CD4-positive, alpha-beta memory T cell (primary cell): ENCODE measurements around the gene TGFB1. TPM values are rescaled to one million over a fixed set of nuclear protein-coding genes. Genes with fewer than 3 reads are reported as not detected.

Source experiments
- CTCF ChIA-PET: fragments of 350-600 bp; sonication (Branson Sonifier 250); formaldehyde crosslinking; loops from one replicate; lab custom pipeline; 2021; ENCODE audit warnings: inconsistent platforms; ENCODE audit not compliant: partially characterized antibody; lab: Charles Lee
- POLR2A ChIA-PET: fragments of 350-600 bp; sonication (Branson Sonifier 250); formaldehyde crosslinking; loops from one replicate; lab custom pipeline; 2021; ENCODE audit not compliant: partially characterized antibody; lab: Charles Lee
- DNase-seq, 5 donors: peaks; one replicate each; pipeline versions ENCODE4 v3.0.0 to v3.0.0-alpha.2; 2020 to 2022; ENCODE audit warnings: mixed read lengths in 1 of 5
- H3K27ac ChIP-seq: one replicate; pipeline ENCODE4 v1.7.0; 2013; ENCODE audit warnings: low read depth, low read length
- H3K27me3 ChIP-seq: 2 replicates; pipeline ENCODE4 v1.7.0; 2013; ENCODE audit warnings: mild to moderate bottlenecking, low read length, moderate library complexity; ENCODE audit not compliant: insufficient read depth
- H3K36me3 ChIP-seq: 2 replicates; pipeline ENCODE4 v1.7.0; 2013; ENCODE audit warnings: mild to moderate bottlenecking, low read length, moderate library complexity; ENCODE audit not compliant: insufficient read depth
- H3K4me1 ChIP-seq: 2 replicates; pipeline ENCODE4 v1.7.0; 2013; ENCODE audit warnings: mild to moderate bottlenecking, low read length, moderate library complexity; ENCODE audit not compliant: insufficient read depth
- H3K4me3 ChIP-seq, 2 donors: one replicate each; pipeline ENCODE4 v1.7.0; 2013; ENCODE audit warnings: low read length in 2 of 2, mild to moderate bottlenecking in 1 of 2
- H3K9me3 ChIP-seq, 2 donors: one replicate each; pipeline ENCODE4 v1.7.0; 2013; ENCODE audit warnings: low read length in 2 of 2, control low read depth in 1 of 2; ENCODE audit not compliant: control insufficient read depth in 1 of 2
- H3K27ac Mint-ChIP-seq, 7 donors: one replicate each; pipeline ENCODE4 v1.8.0; 2020 to 2021; ENCODE audit warnings: mixed read lengths in 7 of 7, mild to moderate bottlenecking in 6 of 7, inconsistent platforms in 3 of 7, moderate library complexity in 3 of 7
- H3K27me3 Mint-ChIP-seq, 2 donors: one replicate each; pipeline ENCODE4 v1.8.0; 2020 to 2021; ENCODE audit warnings: mixed read lengths in 2 of 2
- H3K36me3 Mint-ChIP-seq, 2 donors: one replicate each; pipeline ENCODE4 v1.8.0; 2020 to 2021; ENCODE audit warnings: mixed read lengths in 2 of 2, inconsistent platforms in 1 of 2, mild to moderate bottlenecking in 1 of 2
- H3K4me1 Mint-ChIP-seq, 4 donors: one replicate each; pipeline ENCODE4 v1.8.0; 2020 to 2021; ENCODE audit warnings: mixed read lengths in 4 of 4, mild to moderate bottlenecking in 1 of 4
- H3K4me3 Mint-ChIP-seq, 8 donors: one replicate each; pipeline ENCODE4 v1.8.0; 2020 to 2021; ENCODE audit warnings: mixed read lengths in 8 of 8, mild to moderate bottlenecking in 7 of 8, moderate library complexity in 6 of 8, inconsistent platforms in 3 of 8
- H3K9me3 Mint-ChIP-seq, 8 donors: one replicate each; pipeline ENCODE4 v1.8.0; 2020 to 2021; ENCODE audit warnings: mixed read lengths in 8 of 8, mild to moderate bottlenecking in 5 of 8, inconsistent platforms in 3 of 8, moderate library complexity in 1 of 8
- intact Hi-C: fragments of 100-400 bp; cut with micrococcal nuclease; formaldehyde crosslinking; loops from one replicate; pipeline ENCODE4 v1.15.1; 2023
- polyA plus RNA-seq, 2 donors: library from polyadenylated mRNA; unstranded; fragments of 300-500 nt; fragmentation: Illumina TruSeq; gene quantifications; one replicate each; pipeline ENCODE4 v1.2.3, GENCODE V29; 2021
- total RNA-seq, 2 experiments: library from RNA; stranded (reverse); gene quantifications; one replicate each; pipeline ENCODE4 v1.2.3, GENCODE V29; 2021

Gene TGFB1
- 100 to 1,000 TPM; 136 to 143 TPM for total RNA-seq
- polyA plus RNA-seq, result 10 to 100 TPM; 28.1 to 83.7 TPM

- H3K27me3 Mint-ChIP-seq, result no peaks in the 10 kb centered on the region
- Histone ChIP-seq H3K4me3 (peak within 1 kb of the TSS; percentile 68 to 88), H3K36me3 (no peaks in the 10 kb centered on the region), H3K9me3 (no peaks in the 10 kb centered on the region), H3K27ac (peak within 1 kb of the TSS; percentile 91), H3K27me3 (no peaks in the 10 kb centered on the region), H3K4me1 (peaks cover 68% of the 10 kb centered on the region)
- POLR2A ChIA-PET, result interaction anchor here (0.7 to 13.8 kb wide), 18 partner anchors 9 to 576 kb away, joined by 3 to 273 read pairs (median 12); partner anchors contain the start of genes B9D2, CCDC97, DMAC2 and EXOSC5
- intact Hi-C loops, result loop anchor here (1.0 to 5.0 kb wide), 5 partner anchors 10 to 199 kb away; partner anchors contain the start of genes BCKDHA and EXOSC5
- CTCF ChIA-PET, result interaction anchor here (1.6 to 3.1 kb wide), 9 partner anchors 7 to 57 kb away, joined by 4 to 48 read pairs (median 12); partner anchors contain the start of gene B9D2
- H3K4me3 Mint-ChIP-seq, result peak within 1 kb of the TSS; percentile 90 to 100 (median 99)
- H3K36me3 Mint-ChIP-seq, result peaks cover 5 to 41% of the 10 kb centered on the region in 2 donors
- H3K4me1 Mint-ChIP-seq, result peaks cover 51 to 73% (median 61%) of the 10 kb centered on the region in 4 donors
- peak within 1 kb of the TSS; percentile 89 to 99 (median 98) for H3K27ac Mint-ChIP-seq
- H3K9me3 Mint-ChIP-seq, result peaks cover 0 to 6% (median 0%) of the 10 kb centered on the region in 8 donors
- peak; percentile 93 to 95 (median 94) for DNase-seq
These were observed at the start of gene TGFB1 for GRCh38 chr19:41353466-41354342. TGFB1 (minus strand) TSS chr19:41353922; CDS start chr19:41353044, 878 bp downstream.

- Histone ChIP-seq H3K36me3 (no peaks in the 10 kb centered on the region), H3K27ac (no peak overlapping the region), H3K27me3 (no peaks in the 10 kb centered on the region), H3K9me3 (no peaks in the 10 kb centered on the region), H3K4me3 (no peak overlapping the region), H3K4me1 (peaks cover 14% of the 10 kb centered on the region)
- peak overlapping the region in 1 of 8 donors; percentile 25 for H3K4me3 Mint-ChIP-seq
- peak overlapping the region in 3 of 7 donors; percentile 18 to 86 (median 30) for H3K27ac Mint-ChIP-seq
- H3K4me1 Mint-ChIP-seq, result peaks cover 19 to 47% (median 29%) of the 10 kb centered on the region in 4 donors
- peaks cover 4 to 24% of the 10 kb centered on the region in 2 donors for H3K36me3 Mint-ChIP-seq
- no peaks in the 10 kb centered on the region for H3K9me3 Mint-ChIP-seq
- DNase-seq, result no peak
- H3K27me3 Mint-ChIP-seq, result no peaks in the 10 kb centered on the region
- intact Hi-C loops, result no loop called here
- POLR2A ChIA-PET, result no interaction called here
- CTCF ChIA-PET, result interaction anchor here (1.4 kb wide), 2 partner anchors 30 to 32 kb away, joined by 3 read pairs; no protein-coding TSS in a partner anchor
These were observed 48.3 kb upstream of the TGFB1 start for GRCh38 chr19:41402010-41402409.

GRCh38 chr19:41401483-41401882, 47.8 kb upstream of the TGFB1 start:
- CTCF ChIA-PET, result interaction anchor here (1.4 kb wide), 2 partner anchors 30 to 32 kb away, joined by 3 read pairs; no protein-coding TSS in a partner anchor
- peak overlapping the region in 1 of 8 donors; percentile 32 for H3K4me3 Mint-ChIP-seq

GRCh38 chr19:41399525-41399924, 45.8 kb upstream of the TGFB1 start:
- DNase-seq, result no peak
- Histone ChIP-seq H3K27ac (no peak overlapping the region), H3K4me1 (peaks cover 31% of the 10 kb centered on the region), H3K4me3 (no peak overlapping the region), H3K27me3 (no peaks in the 10 kb centered on the region), H3K36me3 (no peaks in the 10 kb centered on the region), H3K9me3 (no peaks in the 10 kb centered on the region)
- POLR2A ChIA-PET, result interaction anchor here (1.0 kb wide), 1 partner anchor 47 kb away, joined by 4 read pairs; no protein-coding TSS in a partner anchor
- CTCF ChIA-PET, result interaction anchor here (0.6 kb wide), 1 partner anchor 52 kb away, joined by 3 read pairs; no protein-coding TSS in a partner anchor
- intact Hi-C loops, result loop anchor here (5.0 kb wide), 1 partner anchor 148 kb away; no protein-coding TSS in a partner anchor
- Mint-ChIP-seq H3K27me3 (no peaks in the 10 kb centered on the region), H3K9me3 (no peaks in the 10 kb centered on the region), H3K4me3 (peak overlapping the region in 6 of 8 donors; percentile 8 to 99 (median 94)), H3K4me1 (peaks cover 27 to 65% (median 41%) of the 10 kb centered on the region in 4 donors), H3K36me3 (peaks cover 11 to 25% of the 10 kb centered on the region in 2 donors), H3K27ac (peak overlapping the region in 5 of 7 donors; percentile 32 to 98 (median 52))

More at GRCh38 chr19:41401483-41401882, 47.8 kb upstream of the TGFB1 start:
- no peak overlapping the region for H3K27ac ChIP-seq
- intact Hi-C loops, result no loop called here
- H3K4me1 ChIP-seq, result peaks cover 18% of the 10 kb centered on the region
- Mint-ChIP-seq H3K9me3 (no peaks in the 10 kb centered on the region), H3K36me3 (peaks cover 4 to 22% of the 10 kb centered on the region in 2 donors), H3K27me3 (no peaks in the 10 kb centered on the region), H3K4me1 (peaks cover 19 to 50% (median 30%) of the 10 kb centered on the region in 4 donors), H3K27ac (peak overlapping the region in 3 of 7 donors; percentile 30 to 86 (median 49))
- H3K4me3 ChIP-seq, result no peak overlapping the region
- no peaks in the 10 kb centered on the region for H3K9me3 ChIP-seq
- POLR2A ChIA-PET, result no interaction called here
- DNase-seq, result no peak
- no peaks in the 10 kb centered on the region for H3K27me3 ChIP-seq
- H3K36me3 ChIP-seq, result no peaks in the 10 kb centered on the region

GRCh38 chr19:41399091-41399490, 45.4 kb upstream of the TGFB1 start:
- H3K9me3 ChIP-seq, result no peaks in the 10 kb centered on the region
- no peaks in the 10 kb centered on the region for H3K27me3 ChIP-seq
- no peak overlapping the region for H3K4me3 ChIP-seq
- Mint-ChIP-seq H3K27me3 (no peaks in the 10 kb centered on the region), H3K4me3 (peak overlapping the region; percentile 8 to 100 (median 98)), H3K36me3 (peaks cover 11 to 25% of the 10 kb centered on the region in 2 donors), H3K27ac (peak overlapping the region; percentile 20 to 100 (median 98)), H3K9me3 (no peaks in the 10 kb centered on the region), H3K4me1 (peaks cover 27 to 65% (median 41%) of the 10 kb centered on the region in 4 donors)
- no peak for DNase-seq
- POLR2A ChIA-PET, result interaction anchor here (0.5 to 1.1 kb wide), 4 partner anchors 22 to 46 kb away, joined by 3 to 4 read pairs (median 4); partner anchors contain the start of genes B9D2 and TMEM91
- H3K27ac ChIP-seq, result no peak overlapping the region
- no peaks in the 10 kb centered on the region for H3K36me3 ChIP-seq
- CTCF ChIA-PET, result no interaction called here
- peaks cover 31% of the 10 kb centered on the region for H3K4me1 ChIP-seq
- intact Hi-C loops, result loop anchor here (5.0 kb wide), 1 partner anchor 148 kb away; no protein-coding TSS in a partner anchor

- Histone ChIP-seq H3K27me3 (no peaks in the 10 kb centered on the region), H3K36me3 (no peaks in the 10 kb centered on the region), H3K4me3 (peak overlapping the region in 1 of 2 donors; percentile 80), H3K4me1 (peaks cover 31% of the 10 kb centered on the region), H3K27ac (peak overlapping the region; percentile 93), H3K9me3 (no peaks in the 10 kb centered on the region)
- intact Hi-C loops, result loop anchor here (5.0 kb wide), 1 partner anchor 149 kb away; no protein-coding TSS in a partner anchor
- CTCF ChIA-PET, result no interaction called here
- POLR2A ChIA-PET, result interaction anchor here (0.5 to 1.2 kb wide), 5 partner anchors 22 to 135 kb away, joined by 3 to 5 read pairs (median 4); partner anchors contain the start of genes B9D2 and TMEM91
- DNase-seq, result no peak
- Mint-ChIP-seq H3K27me3 (no peaks in the 10 kb centered on the region), H3K27ac (peak overlapping the region; percentile 29 to 100 (median 99)), H3K36me3 (peaks cover 11 to 23% of the 10 kb centered on the region in 2 donors), H3K4me3 (peak overlapping the region; percentile 94 to 100 (median 98)), H3K9me3 (no peaks in the 10 kb centered on the region), H3K4me1 (peaks cover 28 to 61% (median 41%) of the 10 kb centered on the region in 4 donors)
These were observed 44.9 kb upstream of the TGFB1 start for GRCh38 chr19:41398598-41398997.
